Neural progenitor cell (in vitro differentiated cells): ENCODE measurements around the gene PTPRN2. TPM values are rescaled to one million over a fixed set of nuclear protein-coding genes. Genes with fewer than 3 reads are reported as not detected.

Experiments used
- DNase-seq: peaks from one replicate; pipeline ENCODE4 v3.0.0-alpha.2; 2016; ENCODE audit warnings: low spot score
- H2AFZ ChIP-seq: fragments of 200-600 bp; sonication (generic); replicated peaks from 2 replicates; pipeline ENCODE4 v1.6.1; 2016; ENCODE audit warnings: antibody characterized with exemption
- H3F3A ChIP-seq: fragments of 200-600 bp; sonication (generic); 2 replicates; pipeline ENCODE4 v1.6.1; 2016; ENCODE audit warnings: antibody characterized with exemption, low read depth
- H3K27ac ChIP-seq: fragments of 200-600 bp; sonication (generic); 2 replicates; pipeline ENCODE4 v1.5.1; 2016; ENCODE audit warnings: mild to moderate bottlenecking
- H3K27me3 ChIP-seq: fragments of 200-600 bp; sonication (generic); 2 replicates; pipeline ENCODE4 v1.6.1; 2016; ENCODE audit warnings: mild to moderate bottlenecking, moderate library complexity
- H3K36me3 ChIP-seq: fragments of 200-600 bp; sonication (generic); 2 replicates; pipeline ENCODE4 v1.5.1; 2016
- H3K4me1 ChIP-seq: fragments of 200-600 bp; sonication (generic); 2 replicates; pipeline ENCODE4 v1.6.1; 2016; ENCODE audit warnings: mixed run types
- H3K4me2 ChIP-seq: fragments of 200-600 bp; sonication (generic); 2 replicates; pipeline ENCODE4 v1.6.1; 2016
- H3K4me3 ChIP-seq: fragments of 200-600 bp; sonication (generic); 2 replicates; pipeline ENCODE4 v1.5.1; 2016
- H3K79me2 ChIP-seq: fragments of 200-600 bp; sonication (generic); 2 replicates; pipeline ENCODE4 v1.6.1; 2016; ENCODE audit warnings: low read depth
- H3K9ac ChIP-seq: fragments of 200-600 bp; sonication (generic); 2 replicates; pipeline ENCODE4 v1.6.1; 2016
- H3K9me3 ChIP-seq: fragments of 200-600 bp; sonication (generic); 2 replicates; pipeline ENCODE4 v1.5.1; 2016; ENCODE audit warnings: low read depth
- H4K20me1 ChIP-seq: fragments of 200-600 bp; sonication (generic); 2 replicates; pipeline ENCODE4 v1.6.1; 2016; ENCODE audit warnings: low read depth
- H3K27ac Mint-ChIP-seq: 3 replicates; pipeline ENCODE4 v1.8.0; 2021; ENCODE audit warnings: mixed read lengths
- H3K27me3 Mint-ChIP-seq: 2 replicates; pipeline ENCODE4 v1.8.0; 2022; ENCODE audit warnings: low read depth, mild to moderate bottlenecking, inconsistent platforms, moderate library complexity, mixed read lengths; ENCODE audit not compliant: insufficient read depth
- H3K36me3 Mint-ChIP-seq: 3 replicates; pipeline ENCODE4 v1.8.0; 2021; ENCODE audit warnings: mixed read lengths
- H3K4me1 Mint-ChIP-seq: 3 replicates; pipeline ENCODE4 v1.8.0; 2021; ENCODE audit warnings: mixed read lengths
- H3K4me3 Mint-ChIP-seq: 3 replicates; pipeline ENCODE4 v1.8.0; 2021; ENCODE audit warnings: mild to moderate bottlenecking, moderate library complexity, mixed read lengths
- H3K9me3 Mint-ChIP-seq: 3 replicates; pipeline ENCODE4 v1.8.0; 2020; ENCODE audit warnings: mixed read lengths
- EZH2 ChIP-seq: fragments of 200-600 bp; sonication (generic); IDR thresholded peaks from 2 replicates; pipeline ENCODE4 v1.6.1; 2017; ENCODE audit warnings: antibody characterized with exemption, mild to moderate bottlenecking, moderate library complexity
- EZH2phosphoT487 ChIP-seq: fragments of 200-600 bp; sonication (generic); IDR thresholded peaks from 2 replicates; pipeline ENCODE4 v1.6.1; 2017; ENCODE audit warnings: antibody characterized with exemption
- total RNA-seq: library from RNA; depleted of rRNA; stranded (reverse); fragments of >200 nt; gene quantifications from 2 replicates; pipeline ENCODE4 v1.2.3, GENCODE V29; 2015; ENCODE audit warnings: low replicate concordance
- TF ChIP-seq, protein P1 (sequence below): fragments of 200-600 bp; sonication (generic); IDR thresholded peaks from 2 replicates; pipeline ENCODE4 v1.5.1; 2017; ENCODE audit warnings: antibody characterized with exemption, mild to moderate bottlenecking

PTPRN2 gene
- total RNA-seq, 1 donor from 2014 or later, result 3.0 TPM

DNA sequence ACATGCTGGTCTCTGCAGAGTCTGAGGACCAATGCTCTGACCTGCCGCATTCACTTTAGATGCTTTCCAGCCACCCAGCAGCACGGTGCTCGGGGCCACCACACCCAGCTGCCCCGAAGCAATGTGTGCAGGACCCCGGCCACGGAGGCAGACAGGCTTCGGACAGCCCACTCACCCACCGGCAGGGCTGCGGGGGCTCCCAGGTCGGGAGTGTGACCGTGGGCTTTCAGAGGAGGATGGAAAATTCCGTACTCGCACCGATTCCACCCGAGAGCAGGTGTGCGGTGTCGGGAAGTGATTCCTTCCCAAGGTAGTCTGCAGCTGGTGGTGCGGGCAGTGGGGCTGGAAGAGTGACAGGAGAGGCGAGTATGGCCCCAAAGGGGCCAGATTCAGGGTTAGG lies 1059.9 kb downstream of the PTPRN2 start:
- H3K36me3 Mint-ChIP-seq, result peaks cover 5% of the 10 kb centered on the region

DNA sequence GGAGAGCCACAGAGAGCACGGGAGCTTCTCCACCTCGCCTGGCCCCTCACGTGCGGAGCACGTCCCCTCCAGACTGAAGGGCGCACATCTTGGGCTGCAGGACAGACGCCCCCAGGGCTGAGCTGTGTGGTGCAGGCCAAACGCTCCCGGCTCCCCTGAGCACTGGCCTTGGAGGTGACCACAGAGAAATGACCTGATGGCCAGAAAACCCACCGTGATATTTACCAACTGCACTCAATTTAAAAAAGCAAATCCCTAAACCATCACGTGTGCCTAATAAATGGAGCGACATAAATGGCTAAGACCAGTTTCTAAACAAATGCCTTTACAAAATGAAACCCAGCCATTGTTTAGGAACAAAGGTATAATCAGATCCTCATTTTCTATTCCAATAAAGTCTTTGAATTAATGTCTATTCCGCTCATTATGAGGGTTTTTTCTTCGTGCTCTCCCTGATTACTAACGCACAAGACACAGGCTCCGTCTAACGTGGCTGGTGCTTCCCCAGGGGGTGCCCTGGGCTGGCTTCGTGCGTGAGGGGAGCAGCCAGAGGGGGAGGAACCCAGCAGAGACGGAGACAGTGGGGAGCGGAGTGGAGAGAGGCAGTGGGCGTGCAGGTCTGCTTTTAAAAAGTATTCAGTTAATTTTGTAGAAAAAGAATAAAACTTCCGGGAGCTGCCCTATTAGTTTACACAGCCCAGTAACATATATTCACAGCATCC lies 1060.5 kb downstream of the PTPRN2 start:
- Histone ChIP-seq H3K27me3 (no peaks in the 10 kb centered on the region), H3F3A (no peaks in the 10 kb centered on the region), H3K4me2 (no peak overlapping the region), H2AFZ (no peak overlapping the region), H4K20me1 (no peaks in the 10 kb centered on the region), H3K4me1 (peaks cover 4% of the 10 kb centered on the region), H3K9ac (no peak overlapping the region), H3K79me2 (no peaks in the 10 kb centered on the region), H3K9me3 (no peaks in the 10 kb centered on the region), H3K4me3 (no peak overlapping the region), H3K36me3 (no peaks in the 10 kb centered on the region), H3K27ac (no peak overlapping the region)
- TF ChIP-seq EZH2phosphoT487, result no peak
- TF ChIP-seq, protein P1, sequence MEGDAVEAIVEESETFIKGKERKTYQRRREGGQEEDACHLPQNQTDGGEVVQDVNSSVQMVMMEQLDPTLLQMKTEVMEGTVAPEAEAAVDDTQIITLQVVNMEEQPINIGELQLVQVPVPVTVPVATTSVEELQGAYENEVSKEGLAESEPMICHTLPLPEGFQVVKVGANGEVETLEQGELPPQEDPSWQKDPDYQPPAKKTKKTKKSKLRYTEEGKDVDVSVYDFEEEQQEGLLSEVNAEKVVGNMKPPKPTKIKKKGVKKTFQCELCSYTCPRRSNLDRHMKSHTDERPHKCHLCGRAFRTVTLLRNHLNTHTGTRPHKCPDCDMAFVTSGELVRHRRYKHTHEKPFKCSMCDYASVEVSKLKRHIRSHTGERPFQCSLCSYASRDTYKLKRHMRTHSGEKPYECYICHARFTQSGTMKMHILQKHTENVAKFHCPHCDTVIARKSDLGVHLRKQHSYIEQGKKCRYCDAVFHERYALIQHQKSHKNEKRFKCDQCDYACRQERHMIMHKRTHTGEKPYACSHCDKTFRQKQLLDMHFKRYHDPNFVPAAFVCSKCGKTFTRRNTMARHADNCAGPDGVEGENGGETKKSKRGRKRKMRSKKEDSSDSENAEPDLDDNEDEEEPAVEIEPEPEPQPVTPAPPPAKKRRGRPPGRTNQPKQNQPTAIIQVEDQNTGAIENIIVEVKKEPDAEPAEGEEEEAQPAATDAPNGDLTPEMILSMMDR, result no peak
- Mint-ChIP-seq H3K4me1 (peaks cover 27% of the 10 kb centered on the region), H3K9me3 (peaks cover 14% of the 10 kb centered on the region), H3K27ac (no peak overlapping the region), H3K27me3 (peaks cover 5% of the 10 kb centered on the region), H3K36me3 (peaks cover 5% of the 10 kb centered on the region), H3K4me3 (no peak overlapping the region)
- DNase-seq, result no peak

More for the DNA sequence above, 1059.9 kb downstream of the PTPRN2 start:
- H3K9me3 ChIP-seq, result no peaks in the 10 kb centered on the region
- Mint-ChIP-seq H3K4me1 (peaks cover 22% of the 10 kb centered on the region), H3K4me3 (no peak overlapping the region), H3K27ac (no peak overlapping the region), H3K27me3 (peaks cover 7% of the 10 kb centered on the region), H3K9me3 (peaks cover 20% of the 10 kb centered on the region)
- no peak overlapping the region for H3K9ac ChIP-seq
- H3K4me3 ChIP-seq, result no peak overlapping the region
- no peak overlapping the region for H2AFZ ChIP-seq
- no peaks in the 10 kb centered on the region for H3F3A ChIP-seq
- no peaks in the 10 kb centered on the region for H3K36me3 ChIP-seq
- H3K4me1 ChIP-seq, result peaks cover 4% of the 10 kb centered on the region
- no peaks in the 10 kb centered on the region for H4K20me1 ChIP-seq
- TF ChIP-seq EZH2phosphoT487 (no peak), EZH2 (no peak)
- TF ChIP-seq, protein P1, result no peak
- DNase-seq, result no peak
- no peak overlapping the region for H3K27ac ChIP-seq
- H3K27me3 ChIP-seq, result no peaks in the 10 kb centered on the region
- H3K79me2 ChIP-seq, result no peaks in the 10 kb centered on the region
- no peak overlapping the region for H3K4me2 ChIP-seq

DNA sequence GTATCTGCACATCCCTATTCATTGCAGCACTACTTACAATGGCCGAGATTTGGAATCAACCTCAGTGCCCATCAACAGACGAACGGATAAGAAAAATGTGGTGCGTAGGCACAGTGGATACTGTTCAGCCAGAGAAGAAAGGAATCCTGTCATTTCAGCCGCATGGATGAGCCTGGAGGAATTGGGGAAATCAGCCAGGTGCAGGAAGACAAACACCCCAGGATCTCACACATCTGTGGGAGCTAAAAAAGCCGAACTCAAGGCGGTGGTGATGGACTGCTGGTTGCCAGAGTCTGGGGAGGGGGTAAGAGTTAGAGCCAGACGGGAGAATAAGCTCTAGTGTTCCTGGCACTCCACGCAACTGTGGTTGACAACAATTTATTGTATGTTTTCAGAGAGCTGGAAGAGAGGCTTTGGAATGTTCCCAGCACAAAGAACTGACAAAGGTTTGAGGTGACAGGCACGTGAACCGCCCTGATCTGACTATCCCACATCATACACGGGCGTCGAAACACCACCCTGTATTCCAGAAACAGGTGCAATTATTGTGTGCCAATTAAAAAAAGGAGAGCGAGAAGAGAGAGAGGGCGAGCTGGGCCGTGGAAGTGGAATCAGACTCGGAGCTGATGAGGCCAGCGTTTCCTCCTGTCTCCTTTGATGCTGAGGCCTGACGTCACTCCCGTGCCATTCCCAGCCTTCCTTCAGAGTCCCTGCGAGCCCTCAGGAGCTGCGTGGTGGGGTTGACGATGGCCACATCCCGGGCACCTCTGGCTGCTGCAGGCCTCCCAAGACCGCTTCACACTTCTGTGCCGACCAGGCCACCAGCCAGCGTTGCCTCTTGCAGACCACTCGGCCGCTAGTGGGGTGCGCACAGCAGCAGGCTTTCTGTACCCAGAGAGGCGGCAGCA lies 1061.4 kb downstream of the PTPRN2 start:
- H3F3A ChIP-seq, result no peaks in the 10 kb centered on the region
- peak overlapping the region; percentile 8 for H3K27ac Mint-ChIP-seq
- no peaks in the 10 kb centered on the region for H4K20me1 ChIP-seq
- peaks cover 33% of the 10 kb centered on the region for H3K4me1 Mint-ChIP-seq
- peaks cover 5% of the 10 kb centered on the region for H3K36me3 Mint-ChIP-seq
- no peak overlapping the region for H3K4me3 ChIP-seq
- peaks cover 2% of the 10 kb centered on the region for H3K27me3 Mint-ChIP-seq
- no peak overlapping the region for H3K9ac ChIP-seq
- no peaks in the 10 kb centered on the region for H3K9me3 ChIP-seq
- no peak overlapping the region for H3K4me2 ChIP-seq
- no peak overlapping the region for H3K27ac ChIP-seq
- no peak overlapping the region for H2AFZ ChIP-seq
- peaks cover 6% of the 10 kb centered on the region for H3K9me3 Mint-ChIP-seq
- H3K79me2 ChIP-seq, result no peaks in the 10 kb centered on the region
- peaks cover 4% of the 10 kb centered on the region for H3K4me1 ChIP-seq
- DNase-seq, result peak; percentile 27
- no peaks in the 10 kb centered on the region for H3K36me3 ChIP-seq
- no peak overlapping the region for H3K4me3 Mint-ChIP-seq
- no peaks in the 10 kb centered on the region for H3K27me3 ChIP-seq
- no peak for TF ChIP-seq EZH2
- no peak for TF ChIP-seq EZH2phosphoT487
- TF ChIP-seq, protein P1, result no peak
